Body of pancreas (tissue), 4 donors: ENCODE data around the gene ADGRL2. TPM values are rescaled to one million over a fixed set of nuclear protein-coding genes. Genes with fewer than 3 reads are reported as not detected.

Experiments
- ATAC-seq: fragments of 150-250 bp; one replicate; pipeline ENCODE4 v1.9.1; 2016
- DNase-seq, 4 donors: peaks; one replicate each; pipeline ENCODE4 v3.0.0-alpha.2; 2019
- H3K27ac ChIP-seq, 4 donors: fragments of 200-600 bp; sonication (generic); 1 replicate in 3 of 4; 2 replicates in 1 of 4; pipeline versions ENCODE4 v1.5.1 to v1.6.1; 2016 to 2019; ENCODE audit warnings: mild to moderate bottlenecking in 1 of 4, mixed read lengths in 1 of 4, moderate library complexity in 1 of 4
- H3K27me3 ChIP-seq, 2 donors: fragments of 200-600 bp; sonication (generic); one replicate each; pipeline ENCODE4 v1.6.0; 2016; ENCODE audit warnings: mild to moderate bottlenecking in 1 of 2
- H3K36me3 ChIP-seq, 2 donors: fragments of 200-600 bp; sonication (generic); replicated peaks in 1 of 2; 2 replicates each; pipeline ENCODE4 v1.5.1; 2016; ENCODE audit warnings: low read depth in 2 of 2; ENCODE audit not compliant: insufficient read depth in 1 of 2
- H3K4me1 ChIP-seq: fragments of 200-600 bp; sonication (generic); one replicate; pipeline ENCODE4 v1.6.0; 2016
- H3K4me3 ChIP-seq, 2 donors: fragments of 200-600 bp; sonication (generic); 1 replicate in 1 of 2; 2 replicates in 1 of 2; pipeline ENCODE4 v1.5.1; 2016 to 2019
- H3K9me3 ChIP-seq, 3 donors: fragments of 200-600 bp; sonication (generic); 1 replicate in 2 of 3; 2 replicates in 1 of 3; pipeline ENCODE4 v1.5.1; 2016
- POLR2A ChIP-seq, 3 donors: fragments of 450-650 bp; IDR thresholded peaks; one replicate each; pipeline ENCODE4 v1.6.1; 2016; ENCODE audit warnings: antibody characterized with exemption in 3 of 3, mild to moderate bottlenecking in 2 of 3
- WGBS, 2 donors: methylation state at CpG; one replicate each; pipeline ENCODE4 v1.1.5; 2017; 5-methylcytosine and 5-hydroxymethylcytosine counted together
- intact Hi-C: fragments of 100-400 bp; cut with DNase I; formaldehyde crosslinking; loops from one replicate; pipeline ENCODE4 v1.15.1; 2023
- total RNA-seq, 2 donors: library from RNA; depleted of rRNA; stranded (reverse); fragments of >200 nt; gene quantifications; one replicate each; pipeline ENCODE4 v1.1.0, GENCODE V29; 2016
- TF ChIP-seq, protein P1 (sequence below), 7 experiments: fragments of 450-650 bp in 4 of 7; fragments of 200-600 bp in 3 of 7; sonication (generic) in 3 of 7; IDR thresholded peaks; one replicate each; pipeline ENCODE4 v1.5.1; 2016 to 2019; ENCODE audit warnings: antibody characterized with exemption in 7 of 7

The ADGRL2 gene
- total RNA-seq, 2 donors from 2014 or later = 11.5 to 25.7 TPM

DNA sequence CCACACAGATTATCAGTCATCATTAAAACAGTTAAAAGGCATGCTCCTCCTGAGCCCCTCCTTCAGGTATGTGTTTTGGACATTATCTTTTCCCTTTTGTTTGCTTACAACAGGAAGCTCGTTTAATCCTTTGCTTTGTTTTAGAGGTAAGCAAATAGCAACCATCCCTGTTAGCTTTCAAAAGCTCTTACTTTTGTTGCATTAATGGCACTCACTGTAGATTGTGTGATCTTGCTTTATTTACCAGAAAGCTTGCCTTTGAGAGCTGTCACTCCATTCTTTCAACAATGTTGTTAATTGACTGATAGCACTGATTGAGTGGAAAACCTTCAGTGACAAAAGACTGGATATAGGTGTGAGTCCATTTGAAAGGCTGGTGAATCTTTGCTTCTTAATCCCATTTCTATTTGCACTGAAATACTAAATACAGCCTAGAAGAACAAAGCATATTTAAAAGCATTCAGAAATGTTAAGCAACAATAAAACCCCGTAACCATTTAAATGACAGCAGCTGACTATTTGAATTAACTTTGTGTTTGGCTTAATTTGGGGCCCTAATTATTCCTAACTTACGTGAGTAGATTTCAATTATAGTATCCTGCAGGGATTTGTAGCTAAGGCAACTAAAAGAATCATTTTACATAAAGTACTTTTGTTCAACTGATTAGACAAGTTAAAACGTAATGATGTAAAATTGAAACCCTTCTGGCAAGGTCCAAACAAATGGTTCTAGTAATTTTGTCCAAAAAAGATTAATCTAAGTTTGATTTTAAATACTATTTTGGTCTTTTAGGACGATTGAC lies 48.3 kb downstream of the ADGRL2 start:
- TF ChIP-seq POLR2A (IDR thresholded peaks at IDR 0.05) = no peak
- TF ChIP-seq, protein P1, sequence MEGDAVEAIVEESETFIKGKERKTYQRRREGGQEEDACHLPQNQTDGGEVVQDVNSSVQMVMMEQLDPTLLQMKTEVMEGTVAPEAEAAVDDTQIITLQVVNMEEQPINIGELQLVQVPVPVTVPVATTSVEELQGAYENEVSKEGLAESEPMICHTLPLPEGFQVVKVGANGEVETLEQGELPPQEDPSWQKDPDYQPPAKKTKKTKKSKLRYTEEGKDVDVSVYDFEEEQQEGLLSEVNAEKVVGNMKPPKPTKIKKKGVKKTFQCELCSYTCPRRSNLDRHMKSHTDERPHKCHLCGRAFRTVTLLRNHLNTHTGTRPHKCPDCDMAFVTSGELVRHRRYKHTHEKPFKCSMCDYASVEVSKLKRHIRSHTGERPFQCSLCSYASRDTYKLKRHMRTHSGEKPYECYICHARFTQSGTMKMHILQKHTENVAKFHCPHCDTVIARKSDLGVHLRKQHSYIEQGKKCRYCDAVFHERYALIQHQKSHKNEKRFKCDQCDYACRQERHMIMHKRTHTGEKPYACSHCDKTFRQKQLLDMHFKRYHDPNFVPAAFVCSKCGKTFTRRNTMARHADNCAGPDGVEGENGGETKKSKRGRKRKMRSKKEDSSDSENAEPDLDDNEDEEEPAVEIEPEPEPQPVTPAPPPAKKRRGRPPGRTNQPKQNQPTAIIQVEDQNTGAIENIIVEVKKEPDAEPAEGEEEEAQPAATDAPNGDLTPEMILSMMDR (IDR thresholded peaks at IDR 0.05) = no peak
- WGBS, 2 donors = 51 to 60% methylated on average over 5 of the region's 5 CpGs
- no peak for DNase-seq
- no peak for ATAC-seq
- H3K4me3 ChIP-seq = no peak overlapping the region
- H3K36me3 ChIP-seq = no peaks in the 10 kb centered on the region
- no peaks in the 10 kb centered on the region for H3K9me3 ChIP-seq
- intact Hi-C loops = no loop called here
- H3K27me3 ChIP-seq = no peaks in the 10 kb centered on the region
- H3K4me1 ChIP-seq = no peaks in the 10 kb centered on the region
- no peak overlapping the region for H3K27ac ChIP-seq

DNA sequence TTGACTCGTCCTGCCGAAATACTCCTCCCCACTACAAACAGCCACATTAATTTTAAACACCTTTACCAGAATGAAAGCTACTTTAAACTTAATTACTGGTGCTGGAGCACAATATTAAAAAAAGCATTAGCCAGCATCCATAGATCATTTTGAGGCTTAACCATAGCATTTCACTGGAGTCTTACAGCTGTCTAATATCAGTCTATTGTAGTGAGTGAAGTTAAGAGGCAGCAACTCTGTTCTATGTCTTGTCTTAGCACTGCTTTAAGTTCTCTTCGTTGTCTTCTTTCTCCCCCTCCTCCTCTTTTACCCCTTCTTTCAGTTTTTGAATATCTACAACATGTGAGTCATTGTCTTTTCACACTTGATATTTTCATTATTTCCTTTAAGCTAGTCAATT lies 49.3 kb downstream of the ADGRL2 start:
- Histone ChIP-seq H3K36me3 (no peaks in the 10 kb centered on the region), H3K9me3 (no peaks in the 10 kb centered on the region), H3K27ac (no peak overlapping the region), H3K4me3 (no peak overlapping the region), H3K4me1 (no peaks in the 10 kb centered on the region), H3K27me3 (no peaks in the 10 kb centered on the region)
- intact Hi-C loops = no loop called here
- DNase-seq (no peak), ATAC-seq (no peak)
- WGBS, 2 donors = 86 to 92% methylated on average over 3 of the region's 3 CpGs
- TF ChIP-seq, protein P1 (IDR thresholded peaks at IDR 0.05) = no peak
- no peak for TF ChIP-seq POLR2A (IDR thresholded peaks at IDR 0.05)

DNA sequence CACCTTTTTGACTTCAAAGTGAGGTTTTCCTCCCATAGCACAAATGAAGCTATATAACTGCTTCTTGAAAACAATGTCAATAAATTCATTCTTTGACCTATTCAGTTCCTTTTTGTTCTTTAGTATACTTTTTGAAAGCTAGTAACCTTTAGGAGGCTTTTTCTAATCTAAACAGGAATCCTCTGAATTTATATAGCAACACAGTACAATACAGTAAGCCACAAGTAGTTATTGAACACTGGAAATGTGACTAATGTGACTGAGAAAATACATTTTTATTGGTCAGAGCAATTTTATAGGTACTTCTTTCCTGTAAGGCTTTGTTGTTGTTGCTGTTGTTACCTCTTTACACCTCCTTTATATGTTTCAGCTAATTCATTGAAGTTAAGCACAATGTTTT lies 49.8 kb downstream of the ADGRL2 start:
- TF ChIP-seq, protein P1 (IDR thresholded peaks at IDR 0.05) = no peak
- no peak for TF ChIP-seq POLR2A (IDR thresholded peaks at IDR 0.05)
- no peaks in the 10 kb centered on the region for H3K27me3 ChIP-seq
- no peak for DNase-seq
- intact Hi-C loops = no loop called here
- ATAC-seq = no peak
- no peaks in the 10 kb centered on the region for H3K36me3 ChIP-seq
- H3K4me3 ChIP-seq = no peak overlapping the region
- H3K4me1 ChIP-seq = no peaks in the 10 kb centered on the region
- H3K9me3 ChIP-seq = no peaks in the 10 kb centered on the region
- no peak overlapping the region for H3K27ac ChIP-seq

DNA sequence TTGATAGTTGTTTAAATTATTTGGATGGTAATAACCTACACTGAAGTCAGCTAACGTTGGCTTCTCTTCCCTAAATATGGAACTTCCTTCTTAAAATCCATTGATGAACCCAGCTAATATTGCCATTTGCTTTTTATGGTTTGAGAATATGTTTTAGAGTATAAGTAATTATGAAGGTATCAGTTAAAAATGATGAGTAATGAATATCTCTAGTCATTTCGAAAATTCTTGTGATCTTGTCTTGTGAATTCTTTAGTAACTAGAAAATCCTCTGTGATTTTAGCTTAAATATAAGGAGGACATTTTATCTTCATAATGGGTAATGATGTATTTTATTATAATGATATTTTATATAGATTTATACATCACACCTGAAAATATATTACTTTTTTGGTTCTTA lies 50.5 kb downstream of the ADGRL2 start:
- intact Hi-C loops = no loop called here
- TF ChIP-seq, protein P1 (IDR thresholded peaks at IDR 0.05) = no peak
- no peak for TF ChIP-seq POLR2A (IDR thresholded peaks at IDR 0.05)
- Histone ChIP-seq H3K9me3 (no peaks in the 10 kb centered on the region), H3K4me3 (no peak overlapping the region), H3K36me3 (no peaks in the 10 kb centered on the region), H3K27me3 (no peaks in the 10 kb centered on the region), H3K4me1 (no peaks in the 10 kb centered on the region), H3K27ac (no peak overlapping the region)
- ATAC-seq (no peak), DNase-seq (no peak)
- 86 to 96% methylated on average over 2 of the region's 2 CpGs for WGBS, 2 donors

DNA sequence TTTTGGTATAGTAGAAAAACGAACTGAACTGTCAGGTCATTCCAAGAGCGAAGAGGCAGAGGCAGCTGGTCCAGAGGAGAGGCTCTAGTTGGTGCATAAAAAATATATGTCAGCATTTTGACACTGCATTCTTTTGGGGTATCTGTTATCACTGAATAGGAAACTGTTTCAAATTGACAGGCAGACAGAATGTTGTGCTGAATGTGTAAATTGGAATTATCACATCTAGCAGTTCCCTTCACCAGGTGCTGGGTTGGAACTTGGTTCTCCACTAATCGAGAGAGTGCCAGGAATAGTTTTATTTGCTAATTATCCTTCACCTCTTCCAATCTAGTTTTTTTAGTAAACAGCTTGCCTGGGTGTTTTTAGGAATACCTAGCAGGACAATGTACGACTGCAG lies 52.2 kb downstream of the ADGRL2 start:
- intact Hi-C loops = no loop called here
- ATAC-seq = no peak
- Histone ChIP-seq H3K4me1 (no peaks in the 10 kb centered on the region), H3K27ac (no peak overlapping the region), H3K9me3 (no peaks in the 10 kb centered on the region), H3K36me3 (no peaks in the 10 kb centered on the region), H3K27me3 (no peaks in the 10 kb centered on the region), H3K4me3 (no peak overlapping the region)
- WGBS, 2 donors = 59 to 68% methylated on average over 4 of the region's 4 CpGs
- TF ChIP-seq, protein P1 (IDR thresholded peaks at IDR 0.05) = no peak
- TF ChIP-seq POLR2A (IDR thresholded peaks at IDR 0.05) = no peak
- DNase-seq = no peak
